Activated CD8-positive, alpha-beta memory T cell treated with anti-CD3 and anti-CD28 coated beads, Interleukin-2, amount 50 U/mL, for 4 hours (primary cell): ENCODE data around the gene TEX264.
A peak's percentile ranks its signal among the peaks of the same experiment; 100 is the strongest.
"Not testable (repeated sequence)": the region's sequence is repeated elsewhere in the genome, so short reads cannot be mapped to it uniquely, and the experiment has no call there.

Experiments
- DNase-seq: peaks from one replicate; pipeline ENCODE4 v3.0.0-alpha.2; 2020

Gene TEX264

GRCh38 chr3:51670823-51671733, at the start of gene TEX264:
TSS of gene TEX264 (plus strand) at chr3:51671252. CDS start at chr3:51674305, 3,053 bp downstream.
- peak; percentile 94 for DNase-seq

- no peak for DNase-seq
Measured at GRCh38 chr3:51622413-51622812, 48.6 kb upstream of the TEX264 start.

GRCh38 chr3:51622868-51623267, 48.2 kb upstream of the TEX264 start:
- DNase-seq = no peak

GRCh38 chr3:51630513-51630912, 40.5 kb upstream of the TEX264 start:
- no peak for DNase-seq

GRCh38 chr3:51637144-51637940, 33.7 kb upstream of the TEX264 start:
- DNase-seq = no peak

GRCh38 chr3:51637941-51638471, 33.0 kb upstream of the TEX264 start:
- DNase-seq = no peak

- no peak for DNase-seq
Measured at GRCh38 chr3:51642462-51642861, 28.6 kb upstream of the TEX264 start.

GRCh38 chr3:51646091-51646490, 25.0 kb upstream of the TEX264 start:
- DNase-seq = no peak

GRCh38 chr3:51652103-51652502, 18.9 kb upstream of the TEX264 start:
- DNase-seq = not testable (repeated sequence)

- DNase-seq = not testable (repeated sequence)
Measured at GRCh38 chr3:51653409-51653808, 17.6 kb upstream of the TEX264 start.

- DNase-seq = no peak
Measured at GRCh38 chr3:51657234-51657633, 13.8 kb upstream of the TEX264 start.

- no peak for DNase-seq
Measured at GRCh38 chr3:51659942-51660341, 11.1 kb upstream of the TEX264 start.

GRCh38 chr3:51662456-51662855, 8.6 kb upstream of the TEX264 start:
- no peak for DNase-seq

GRCh38 chr3:51668756-51669155, 2.3 kb upstream of the TEX264 start:
- DNase-seq = no peak

- DNase-seq = peak; percentile 83
Measured at GRCh38 chr3:51669241-51670052, 1.6 kb upstream of the TEX264 start.

GRCh38 chr3:51670053-51670822, 814 bp upstream of the TEX264 start:
- no peak for DNase-seq

- DNase-seq = peak; percentile 53
Measured at GRCh38 chr3:51671734-51672475, 853 bp downstream of the TEX264 start.

GRCh38 chr3:51673181-51673801, 2.2 kb downstream of the TEX264 start:
- no peak for DNase-seq

- DNase-seq = no peak
Measured at GRCh38 chr3:51673802-51674654, 3.0 kb downstream of the TEX264 start.

GRCh38 chr3:51675201-51675611, 4.2 kb downstream of the TEX264 start:
- DNase-seq = peak; percentile 14
